ENCODE data around the gene SLC51B.
"Not testable (repeated sequence)": the region's sequence is repeated elsewhere in the genome, so short reads cannot be mapped to it uniquely, and the experiment has no call there.

The SLC51B gene

GRCh38 chr15:65087411-65087810 is 42.2 kb downstream of the SLC51B start:
- no peak for DNase-seq (ENCODE audit: low read depth)
- no peak overlapping the region for H3K4me3 ChIP-seq (ENCODE audit: low read depth, low read length)
- no peak for TF ChIP-seq CTCF (IDR thresholded peaks at IDR 0.05; ENCODE audit: low read depth, low read length, missing control alignments)
- in situ Hi-C loops (cut with HindIII; ENCODE audit: low sequenced_read_pairs): no loop called here

- no peak for DNase-seq (ENCODE audit: low read depth)
- no peak for TF ChIP-seq CTCF (IDR thresholded peaks at IDR 0.05; ENCODE audit: low read depth, low read length, missing control alignments)
- in situ Hi-C loops (cut with HindIII; ENCODE audit: low sequenced_read_pairs): no loop called here
- no peak overlapping the region for H3K4me3 ChIP-seq (ENCODE audit: low read depth, low read length)
These were observed 42.9 kb downstream of the SLC51B start for GRCh38 chr15:65087873-65088642.

- no peak for TF ChIP-seq CTCF (IDR thresholded peaks at IDR 0.05; ENCODE audit: low read depth, low read length, missing control alignments)
- in situ Hi-C loops (cut with HindIII; ENCODE audit: low sequenced_read_pairs): no loop called here
- no peak for DNase-seq (ENCODE audit: low read depth)
- H3K4me3 ChIP-seq (ENCODE audit: low read depth, low read length): no peak overlapping the region
These were observed 43.4 kb downstream of the SLC51B start for GRCh38 chr15:65088643-65089021.

GRCh38 chr15:65089206-65089824 is 44.1 kb downstream of the SLC51B start:
- H3K4me3 ChIP-seq (ENCODE audit: low read depth, low read length): no peak overlapping the region
- TF ChIP-seq CTCF (IDR thresholded peaks at IDR 0.05; ENCODE audit: low read depth, low read length, missing control alignments): no peak
- no peak for DNase-seq (ENCODE audit: low read depth)
- in situ Hi-C loops (cut with HindIII; ENCODE audit: low sequenced_read_pairs): no loop called here

- no peak for TF ChIP-seq CTCF (IDR thresholded peaks at IDR 0.05; ENCODE audit: low read depth, low read length, missing control alignments)
- H3K4me3 ChIP-seq (ENCODE audit: low read depth, low read length): no peak overlapping the region
- DNase-seq (ENCODE audit: low read depth): no peak
- in situ Hi-C loops (cut with HindIII; ENCODE audit: low sequenced_read_pairs): no loop called here
These were observed 47.0 kb downstream of the SLC51B start for GRCh38 chr15:65091946-65092770.

GRCh38 chr15:65092911-65093792 is 48.0 kb downstream of the SLC51B start:
- TF ChIP-seq CTCF (IDR thresholded peaks at IDR 0.05; ENCODE audit: low read depth, low read length, missing control alignments): no peak
- no peak for DNase-seq (ENCODE audit: low read depth)
- H3K4me3 ChIP-seq (ENCODE audit: low read depth, low read length): no peak overlapping the region
- in situ Hi-C loops (cut with HindIII; ENCODE audit: low sequenced_read_pairs): no loop called here

- in situ Hi-C loops (cut with HindIII; ENCODE audit: low sequenced_read_pairs); H3K4me3 ChIP-seq (ENCODE audit: low read depth, low read length); DNase-seq (ENCODE audit: low read depth): not testable (repeated sequence)
These were observed 48.6 kb downstream of the SLC51B start for GRCh38 chr15:65093793-65094170.
